ENCODE results near the gene CCDC86. TPM values are rescaled to one million over a fixed set of nuclear protein-coding genes. Genes with fewer than 3 reads are reported as not detected.
A peak's percentile ranks its signal among the peaks of the same experiment; 100 is the strongest.

CCDC86 gene
- total RNA-seq, 1 experiment from 2014 or later, result 16.0 TPM

DNA sequence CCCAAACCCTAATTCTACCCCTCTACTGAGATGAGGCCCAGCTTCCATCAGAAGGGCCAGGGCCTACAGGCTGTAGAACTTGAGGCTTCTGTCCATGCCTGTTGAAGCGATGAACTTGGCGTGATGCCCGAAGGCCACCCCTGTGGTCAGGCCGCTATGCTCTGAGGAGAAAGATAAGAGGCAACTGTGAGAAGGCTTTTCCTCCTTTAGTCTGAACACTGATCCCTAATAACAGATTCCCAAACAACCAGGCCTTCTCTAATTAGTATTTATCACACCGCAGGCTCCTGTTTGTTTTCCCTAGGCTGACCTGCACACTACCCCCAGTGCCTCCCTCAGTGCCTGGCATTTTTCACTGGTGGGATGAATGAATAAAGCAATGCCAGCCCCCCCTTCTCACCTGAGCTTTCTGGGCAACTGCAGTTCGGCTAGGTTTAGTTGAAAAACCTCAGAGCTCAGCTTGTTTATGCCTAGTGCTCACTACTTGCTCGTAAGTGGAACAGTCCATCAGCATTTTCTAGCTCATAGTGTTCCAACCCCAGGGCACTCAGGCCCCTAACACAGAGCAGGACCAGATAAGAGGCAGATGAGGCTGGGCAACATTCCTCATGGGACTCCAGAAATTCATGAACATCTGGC, 49.3 kb downstream of the CCDC86 start:
- no peak for DNase-seq (ENCODE audit: low read depth)

DNA sequence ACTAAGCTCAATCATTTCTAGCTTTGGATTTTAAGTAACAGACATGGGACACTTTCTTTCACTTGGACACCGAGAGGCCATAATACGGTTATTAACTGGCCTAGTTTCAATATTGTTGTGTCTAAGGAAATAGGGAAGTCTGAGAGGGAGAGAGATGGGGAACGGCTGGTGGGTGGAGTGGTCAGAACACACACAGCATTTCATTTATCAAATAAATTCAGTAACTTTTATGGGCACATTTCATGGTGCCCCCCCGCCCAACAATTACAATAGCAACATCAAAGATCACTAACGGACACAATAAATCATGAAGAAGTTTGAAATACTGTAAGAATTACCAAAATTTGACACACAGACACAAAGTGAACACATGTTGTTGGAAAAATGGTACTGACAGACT, 53.8 kb downstream of the CCDC86 start:
- DNase-seq (ENCODE audit: low read depth), result no peak

DNA sequence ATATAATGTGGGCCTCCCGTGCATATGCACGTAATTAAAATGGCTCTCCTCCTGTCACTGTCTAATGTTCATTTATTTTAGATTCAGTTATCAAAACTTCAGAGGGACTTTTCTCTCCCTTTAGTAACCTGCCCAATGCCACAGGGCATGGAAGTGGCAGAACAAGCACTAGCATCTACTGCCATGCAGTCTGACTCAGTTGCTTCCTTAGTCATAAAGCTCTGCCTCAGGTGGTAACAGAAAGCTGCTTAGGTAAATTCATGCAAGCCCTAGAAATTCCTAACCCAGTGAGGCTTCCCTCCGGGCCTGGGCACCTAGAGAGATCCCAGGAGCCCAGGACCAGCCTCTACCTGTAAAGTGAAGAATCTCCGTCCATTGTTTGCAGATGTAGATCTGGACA, 55.6 kb downstream of the CCDC86 start:
- no peak for DNase-seq (ENCODE audit: low read depth)

- DNase-seq (ENCODE audit: low read depth), result peak; percentile 55
These were observed 57.4 kb downstream of the CCDC86 start for GRCh38 chr11:60899046-60899936.

- no peak for DNase-seq (ENCODE audit: low read depth)
These were observed 58.1 kb downstream of the CCDC86 start for GRCh38 chr11:60899977-60900376.

Other genes with a start within 250 kb of the CCDC86 start
- gene MS4A8, start 142.5 kb upstream of the CCDC86 start, total RNA-seq (2014; rRNA removed; shearing (Covaris generic)), result not detected in 2 replicates
- not detected in 2 replicates for gene MS4A18, start 117.4 kb upstream of the CCDC86 start, total RNA-seq (2014; rRNA removed; shearing (Covaris generic))
- not detected in 2 replicates for gene MS4A15, start 85.2 kb upstream of the CCDC86 start, total RNA-seq (2014; rRNA removed; shearing (Covaris generic))
- not detected in 2 replicates for gene MS4A10, start 56.8 kb upstream of the CCDC86 start, total RNA-seq (2014; rRNA removed; shearing (Covaris generic))
- 0.06 TPM in 1 of 2 replicates, not detected in the other for gene PTGDR2, start 13.8 kb downstream of the CCDC86 start, total RNA-seq (2014; rRNA removed; shearing (Covaris generic))
- not detected in 2 replicates for gene ZP1, start 25.4 kb downstream of the CCDC86 start, total RNA-seq (2014; rRNA removed; shearing (Covaris generic))
- gene PRPF19, start 64.5 kb downstream of the CCDC86 start, total RNA-seq (2014; rRNA removed; shearing (Covaris generic)), result 86.3 and 91.2 TPM in 2 replicates
- 54.5 and 56.6 TPM in 2 replicates for gene TMEM109, start 72.0 kb downstream of the CCDC86 start, total RNA-seq (2014; rRNA removed; shearing (Covaris generic))
- 59.4 and 82.6 TPM in 2 replicates for gene TMEM132A, start 82.3 kb downstream of the CCDC86 start, total RNA-seq (2014; rRNA removed; shearing (Covaris generic))
- 3.0 and 3.9 TPM in 2 replicates for gene SLC15A3, start 110.1 kb downstream of the CCDC86 start, total RNA-seq (2014; rRNA removed; shearing (Covaris generic))
- gene CD6, start 129.6 kb downstream of the CCDC86 start, total RNA-seq (2014; rRNA removed; shearing (Covaris generic)), result 0.06 and 0.46 TPM in 2 replicates